Stimulated activated CD4-positive, alpha-beta T cell treated with anti-CD3 and anti-CD28 coated beads, TNF-alpha, amount 100 ng/mL, for 24 hours (primary cell): ENCODE data around the gene ACKR4.
"Not testable (repeated sequence)": the region's sequence is repeated elsewhere in the genome, so short reads cannot be mapped to it uniquely, and the experiment has no call there.

Experiments
- DNase-seq, 3 experiments: peaks; one replicate each; pipeline ENCODE4 v3.0.0-alpha.2; 2020; ENCODE audit warnings: low read depth in 3 of 3

The ACKR4 gene

GRCh38 chr3:132594498-132594897 is 2.6 kb upstream of the ACKR4 start:
- no peak for DNase-seq

GRCh38 chr3:132595014-132595413 is 2.1 kb upstream of the ACKR4 start:
- no peak for DNase-seq

- no peak for DNase-seq
Observed at GRCh38 chr3:132596326-132596725, 744 bp upstream of the ACKR4 start.

- no peak for DNase-seq
Observed at GRCh38 chr3:132597660-132598059, 590 bp downstream of the ACKR4 start.

- no peak for DNase-seq
Observed at GRCh38 chr3:132598181-132598580, 1.1 kb downstream of the ACKR4 start.

GRCh38 chr3:132600614-132601013 is 3.5 kb downstream of the ACKR4 start:
- not testable (repeated sequence) for DNase-seq

GRCh38 chr3:132605374-132605792 is 8.3 kb downstream of the ACKR4 start:
- DNase-seq = no peak

GRCh38 chr3:132606085-132606484 is 9.0 kb downstream of the ACKR4 start:
- no peak for DNase-seq

GRCh38 chr3:132606620-132607019 is 9.6 kb downstream of the ACKR4 start:
- not testable (repeated sequence) for DNase-seq

- DNase-seq = not testable (repeated sequence)
Observed at GRCh38 chr3:132615301-132615700, 18.2 kb downstream of the ACKR4 start.

- DNase-seq = no peak
Observed at GRCh38 chr3:132615881-132616280, 18.8 kb downstream of the ACKR4 start.

GRCh38 chr3:132616780-132617179 is 19.7 kb downstream of the ACKR4 start:
- no peak for DNase-seq

- DNase-seq = no peak
Observed at GRCh38 chr3:132622148-132622547, 25.1 kb downstream of the ACKR4 start.

- no peak for DNase-seq
Observed at GRCh38 chr3:132622761-132623160, 25.7 kb downstream of the ACKR4 start.

- DNase-seq = no peak
Observed at GRCh38 chr3:132623646-132624045, 26.6 kb downstream of the ACKR4 start.

GRCh38 chr3:132624790-132625189 is 27.7 kb downstream of the ACKR4 start:
- no peak for DNase-seq

GRCh38 chr3:132625613-132626012 is 28.5 kb downstream of the ACKR4 start:
- no peak for DNase-seq

GRCh38 chr3:132626955-132627354 is 29.9 kb downstream of the ACKR4 start:
- no peak for DNase-seq

GRCh38 chr3:132628157-132628556 is 31.1 kb downstream of the ACKR4 start:
- no peak for DNase-seq

- DNase-seq = no peak
Observed at GRCh38 chr3:132629928-132630327, 32.9 kb downstream of the ACKR4 start.

- DNase-seq = no peak
Observed at GRCh38 chr3:132630612-132631011, 33.5 kb downstream of the ACKR4 start.

- no peak for DNase-seq
Observed at GRCh38 chr3:132635052-132635451, 38.0 kb downstream of the ACKR4 start.

- no peak for DNase-seq
Observed at GRCh38 chr3:132637590-132637989, 40.5 kb downstream of the ACKR4 start.

- DNase-seq = no peak
Observed at GRCh38 chr3:132638706-132639105, 41.6 kb downstream of the ACKR4 start.

GRCh38 chr3:132641427-132641826 is 44.4 kb downstream of the ACKR4 start:
- not testable (repeated sequence) for DNase-seq
